Activated naive CD4-positive, alpha-beta T cell treated with anti-CD3 and anti-CD28 coated beads, Interleukin-2, amount 50 U/mL, for 72 hours (primary cell): ENCODE measurements around the gene MRPL27. TPM values are rescaled to one million over a fixed set of nuclear protein-coding genes. Genes with fewer than 3 reads are reported as not detected.
"Not testable (repeated sequence)": the region's sequence is repeated elsewhere in the genome, so short reads cannot be mapped to it uniquely, and the experiment has no call there.

Experiments
- ATAC-seq, 2 donors: fragments of 150-1000 bp; cut with Tn5 transposase; 2 replicates each; pipeline ENCODE4 v1.10.0; 2021; ENCODE audit warnings: mild to moderate bottlenecking in 2 of 2, moderate library complexity in 2 of 2
- DNase-seq, 2 donors: peaks; one replicate each; pipeline ENCODE4 v3.0.0; 2021 to 2022; ENCODE audit warnings: low spot score in 2 of 2
- H3K27ac Mint-ChIP-seq, 2 donors: one replicate each; pipeline ENCODE4 v1.8.0; 2022; ENCODE audit warnings: mild to moderate bottlenecking in 2 of 2, mixed read lengths in 2 of 2
- H3K36me3 Mint-ChIP-seq, 2 donors: one replicate each; pipeline ENCODE4 v1.8.0; 2022; ENCODE audit warnings: mixed read lengths in 2 of 2
- H3K9me3 Mint-ChIP-seq, 2 donors: one replicate each; pipeline ENCODE4 v1.8.0; 2022; ENCODE audit warnings: mixed read lengths in 2 of 2
- total RNA-seq, 2 donors: library from RNA; stranded (reverse); gene quantifications; one replicate each; pipeline ENCODE4 v1.2.3, GENCODE V29; 2022

The MRPL27 gene
- total RNA-seq, 2 donors from 2014 or later, result 63.6 to 91.4 TPM

- no peak for DNase-seq
- Mint-ChIP-seq H3K9me3 (peaks cover 4 to 9% of the 10 kb centered on the region in 2 donors), H3K27ac (no peak overlapping the region), H3K36me3 (peaks cover 6 to 7% of the 10 kb centered on the region in 2 donors)
- no peak for ATAC-seq
Measured at GRCh38 chr17:50339381-50339780, 33.6 kb downstream of the MRPL27 start.

GRCh38 chr17:50338645-50339044 is 34.3 kb downstream of the MRPL27 start:
- ATAC-seq, result no peak
- Mint-ChIP-seq H3K36me3 (peaks cover 6 to 7% of the 10 kb centered on the region in 2 donors), H3K27ac (peak overlapping the region in 1 of 2 donors; percentile 9), H3K9me3 (peaks cover 4 to 9% of the 10 kb centered on the region in 2 donors)
- DNase-seq, result no peak

- no peak for DNase-seq
- Mint-ChIP-seq H3K36me3 (peaks cover 6 to 7% of the 10 kb centered on the region in 2 donors), H3K27ac (peak overlapping the region in 1 of 2 donors; percentile 9), H3K9me3 (peaks cover 4 to 9% of the 10 kb centered on the region in 2 donors)
- peak; percentile 73 to 100 for ATAC-seq
Measured at GRCh38 chr17:50337956-50338355, 35.0 kb downstream of the MRPL27 start.

GRCh38 chr17:50333291-50334057 is 39.5 kb downstream of the MRPL27 start:
- H3K9me3 Mint-ChIP-seq, H3K27ac Mint-ChIP-seq, DNase-seq, ATAC-seq, H3K36me3 Mint-ChIP-seq: not testable (repeated sequence)

- no peak overlapping the region for H3K27ac Mint-ChIP-seq
- no peaks in the 10 kb centered on the region for H3K36me3 Mint-ChIP-seq
- DNase-seq (no peak), ATAC-seq (no peak)
- no peaks in the 10 kb centered on the region for H3K9me3 Mint-ChIP-seq
Measured at GRCh38 chr17:50332196-50332595, 40.8 kb downstream of the MRPL27 start.

- no peak overlapping the region for H3K27ac Mint-ChIP-seq
- DNase-seq (no peak), ATAC-seq (peak; percentile 77 to 87)
- no peaks in the 10 kb centered on the region for H3K36me3 Mint-ChIP-seq
- no peaks in the 10 kb centered on the region for H3K9me3 Mint-ChIP-seq
Measured at GRCh38 chr17:50331085-50331791, 41.7 kb downstream of the MRPL27 start.

GRCh38 chr17:50330151-50330775 is 42.7 kb downstream of the MRPL27 start:
- H3K27ac Mint-ChIP-seq, result no peak overlapping the region

GRCh38 chr17:50329716-50330115 is 43.3 kb downstream of the MRPL27 start:
- Mint-ChIP-seq H3K27ac (peak overlapping the region in 1 of 2 donors; percentile 63), H3K9me3 (no peaks in the 10 kb centered on the region), H3K36me3 (no peaks in the 10 kb centered on the region)
- no peak for ATAC-seq
- no peak for DNase-seq

More at GRCh38 chr17:50330151-50330775, 42.7 kb downstream of the MRPL27 start:
- no peaks in the 10 kb centered on the region for H3K9me3 Mint-ChIP-seq
- H3K36me3 Mint-ChIP-seq, result no peaks in the 10 kb centered on the region
- DNase-seq (no peak), ATAC-seq (no peak)

GRCh38 chr17:50328363-50329325 is 44.3 kb downstream of the MRPL27 start:
- no peak for ATAC-seq
- no peaks in the 10 kb centered on the region for H3K36me3 Mint-ChIP-seq
- no peak overlapping the region for H3K27ac Mint-ChIP-seq
- no peak for DNase-seq
- H3K9me3 Mint-ChIP-seq, result no peaks in the 10 kb centered on the region

GRCh38 chr17:50326831-50327364 is 46.1 kb downstream of the MRPL27 start:
- H3K27ac Mint-ChIP-seq, result peak overlapping the region in 1 of 2 donors; percentile 52
- ATAC-seq, result peak; percentile 31 to 65

GRCh38 chr17:50325906-50326305 is 47.1 kb downstream of the MRPL27 start:
- Mint-ChIP-seq H3K27ac (peak overlapping the region in 1 of 2 donors; percentile 55), H3K9me3 (no peaks in the 10 kb centered on the region), H3K36me3 (no peaks in the 10 kb centered on the region)
- ATAC-seq, result no peak
- no peak for DNase-seq

More at GRCh38 chr17:50326831-50327364, 46.1 kb downstream of the MRPL27 start:
- no peaks in the 10 kb centered on the region for H3K36me3 Mint-ChIP-seq
- no peak for DNase-seq
- no peaks in the 10 kb centered on the region for H3K9me3 Mint-ChIP-seq

GRCh38 chr17:50323060-50323459 is 49.9 kb downstream of the MRPL27 start:
- Mint-ChIP-seq H3K9me3 (no peaks in the 10 kb centered on the region), H3K36me3 (no peaks in the 10 kb centered on the region), H3K27ac (no peak overlapping the region)
- DNase-seq (no peak), ATAC-seq (no peak)

GRCh38 chr17:50322271-50322670 is 50.7 kb downstream of the MRPL27 start:
- DNase-seq, result no peak
- ATAC-seq, result no peak
- Mint-ChIP-seq H3K36me3 (no peaks in the 10 kb centered on the region), H3K27ac (no peak overlapping the region), H3K9me3 (no peaks in the 10 kb centered on the region)

GRCh38 chr17:50319306-50320004 is 53.5 kb downstream of the MRPL27 start:
- no peak overlapping the region for H3K27ac Mint-ChIP-seq
- DNase-seq, result no peak
- no peaks in the 10 kb centered on the region for H3K36me3 Mint-ChIP-seq
- no peaks in the 10 kb centered on the region for H3K9me3 Mint-ChIP-seq
- no peak for ATAC-seq

- H3K36me3 Mint-ChIP-seq, result no peaks in the 10 kb centered on the region
- ATAC-seq (no peak), DNase-seq (no peak)
- no peaks in the 10 kb centered on the region for H3K9me3 Mint-ChIP-seq
- no peak overlapping the region for H3K27ac Mint-ChIP-seq
Measured at GRCh38 chr17:50318501-50319285, 54.3 kb downstream of the MRPL27 start.
